GM18526 (cell line): ENCODE measurements around the gene KLHL29.

ENCODE experiments used
- POLR2A ChIP-seq: IDR thresholded peaks from 3 replicates; pipeline ENCODE4 v1.6.1; 2011; ENCODE audit not compliant: insufficient read length; ENCODE audit errors: extremely low read depth

The KLHL29 gene

GRCh38 chr2:23460993-23461392, 76.0 kb downstream of the KLHL29 start:
- TF ChIP-seq POLR2A, result no peak

GRCh38 chr2:23464156-23464555, 79.2 kb downstream of the KLHL29 start:
- no peak for TF ChIP-seq POLR2A

- no peak for TF ChIP-seq POLR2A
These were observed 80.0 kb downstream of the KLHL29 start for GRCh38 chr2:23464905-23465537.

- TF ChIP-seq POLR2A, result no peak
These were observed 81.0 kb downstream of the KLHL29 start for GRCh38 chr2:23465936-23466335.

DNA sequence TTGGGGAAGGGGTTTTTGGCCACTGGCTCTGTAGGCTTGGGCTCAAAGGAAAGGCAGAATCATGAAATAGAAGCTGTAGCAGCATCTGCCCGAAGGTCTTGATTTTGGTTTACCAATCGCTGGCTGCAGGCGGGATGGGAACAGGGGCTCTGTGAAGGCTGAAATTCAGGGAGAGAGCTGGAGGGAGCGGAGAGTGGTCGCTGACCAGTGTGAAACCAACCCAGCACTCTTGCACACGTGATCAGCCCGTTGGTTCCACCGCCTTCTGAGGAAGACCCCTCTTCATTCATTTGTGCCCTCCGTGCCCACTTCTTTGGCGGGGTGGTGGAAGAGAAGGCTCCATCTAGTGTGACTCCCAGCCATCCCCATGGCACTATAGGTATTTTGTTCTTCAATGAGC, 82.6 kb downstream of the KLHL29 start:
- no peak for TF ChIP-seq POLR2A

- TF ChIP-seq POLR2A, result no peak
These were observed 83.6 kb downstream of the KLHL29 start for GRCh38 chr2:23468474-23469141.

DNA sequence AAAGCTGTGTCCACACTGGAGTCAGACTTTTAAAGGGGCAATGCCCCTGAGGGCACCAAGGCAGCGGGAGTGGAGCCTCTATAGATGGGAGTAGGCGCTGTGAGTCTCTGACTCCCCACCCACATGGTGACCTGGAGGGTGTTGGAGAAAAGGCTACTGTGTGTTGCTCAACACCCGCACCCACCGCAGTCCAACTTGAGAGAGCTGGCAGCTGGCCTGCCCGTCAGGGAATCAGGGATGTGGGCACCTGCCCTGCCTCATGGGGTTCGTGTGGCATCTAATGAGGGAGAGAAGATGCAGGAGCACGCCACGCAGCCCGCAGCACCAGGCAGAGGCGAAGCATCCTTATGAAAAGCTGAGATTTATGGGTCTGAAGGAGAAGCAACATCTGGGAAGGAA, 84.2 kb downstream of the KLHL29 start:
- TF ChIP-seq POLR2A, result no peak

GRCh38 chr2:23475036-23475435, 90.1 kb downstream of the KLHL29 start:
- TF ChIP-seq POLR2A, result no peak

DNA sequence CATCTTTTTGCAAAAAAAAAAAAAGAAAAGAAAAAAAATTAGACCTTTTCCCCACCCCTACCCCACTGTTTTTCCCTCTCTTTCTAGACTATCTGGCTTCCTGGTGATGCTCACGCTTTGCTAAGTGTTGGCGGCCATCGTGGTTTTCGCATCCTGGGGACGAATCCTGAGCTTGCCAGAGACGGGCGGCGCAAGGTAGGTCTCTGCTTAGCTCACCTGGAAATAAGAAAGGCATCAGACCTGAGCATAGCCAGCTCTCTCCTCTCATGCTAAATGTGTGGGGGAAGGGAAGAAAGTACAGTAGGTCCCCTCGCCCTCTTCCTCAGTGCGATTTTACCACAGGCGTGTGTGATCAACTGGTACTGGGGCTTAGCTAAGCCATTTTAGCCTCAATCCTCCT, 90.5 kb downstream of the KLHL29 start:
- no peak for TF ChIP-seq POLR2A

GRCh38 chr2:23476786-23477185, 91.8 kb downstream of the KLHL29 start:
- no peak for TF ChIP-seq POLR2A

GRCh38 chr2:23477392-23477791, 92.4 kb downstream of the KLHL29 start:
- TF ChIP-seq POLR2A, result no peak

DNA sequence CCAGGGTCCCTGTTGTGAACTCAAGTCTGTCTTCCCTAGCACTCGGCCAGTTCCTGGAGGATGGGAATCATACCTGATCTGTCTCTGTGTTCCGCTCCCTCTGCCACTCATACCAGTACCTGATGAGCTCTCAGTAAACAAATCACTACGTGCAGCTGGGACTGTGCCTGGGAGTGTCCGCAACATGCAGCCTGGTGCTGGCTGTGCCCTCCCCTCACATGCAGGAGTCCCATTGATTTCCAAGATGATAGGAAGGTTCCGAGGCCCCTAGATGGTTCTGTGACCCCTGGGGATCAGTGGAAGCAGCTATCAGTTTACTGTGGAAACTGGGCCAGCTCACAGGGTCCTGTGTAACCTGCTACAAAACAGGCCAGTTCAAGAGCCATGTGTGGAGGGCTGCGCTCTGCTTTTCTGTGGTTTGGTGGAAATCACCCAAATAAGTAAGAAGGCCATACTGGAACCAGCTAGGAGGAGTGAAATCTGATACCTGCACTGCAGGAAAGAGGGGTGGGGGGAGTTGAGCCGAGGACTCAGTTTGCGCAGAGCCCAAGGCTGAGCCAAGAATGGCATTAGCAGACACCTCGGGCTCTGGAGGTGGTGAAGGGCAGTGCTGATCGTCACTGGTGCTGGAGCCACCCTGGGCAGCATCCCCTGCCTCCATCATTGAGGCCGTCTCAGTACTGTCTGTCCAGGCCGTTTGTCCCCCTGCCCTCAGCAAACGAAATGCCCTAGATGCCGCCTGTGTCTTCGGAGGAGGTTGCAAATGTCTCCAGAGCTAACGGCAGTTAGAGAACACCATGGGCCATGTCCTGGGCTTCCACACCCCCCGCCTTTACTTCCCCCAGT, 93.3 kb downstream of the KLHL29 start:
- no peak for TF ChIP-seq POLR2A

DNA sequence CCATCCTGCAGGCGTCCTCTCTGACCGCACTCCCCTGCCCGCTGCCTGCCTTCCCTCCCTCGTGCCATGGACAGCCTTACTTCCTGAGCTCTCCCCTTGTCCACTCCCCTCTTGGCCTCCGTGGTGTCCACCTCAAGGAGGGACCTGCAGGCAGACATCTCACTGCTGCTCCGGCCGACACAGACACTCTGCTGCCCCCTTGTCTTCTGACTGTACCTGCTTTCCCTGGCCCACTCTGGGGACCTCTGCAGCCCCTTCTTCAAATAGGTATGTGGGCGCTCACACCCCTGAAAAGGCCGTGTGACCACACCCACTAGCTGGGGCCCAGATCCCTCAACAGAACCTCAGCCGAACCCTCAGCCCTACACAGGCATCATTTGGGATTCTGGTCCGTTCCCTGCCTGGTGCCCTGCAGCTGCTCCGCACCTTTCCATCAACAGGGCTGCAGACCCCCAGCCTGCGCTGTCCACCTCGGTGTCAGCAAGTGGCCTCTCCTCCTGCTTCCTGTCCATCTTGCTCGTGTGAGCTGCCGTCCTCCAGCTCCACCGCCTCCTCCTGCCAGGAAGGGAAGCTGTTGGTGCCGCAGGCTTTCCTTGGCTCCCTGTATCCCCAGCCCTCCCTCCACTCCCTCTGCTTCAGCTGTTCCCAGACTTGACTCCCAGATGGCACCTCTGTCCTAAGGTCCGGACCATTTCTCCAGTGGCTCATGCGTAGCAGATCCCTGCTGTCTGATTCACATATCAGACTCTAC, 94.1 kb downstream of the KLHL29 start:
- TF ChIP-seq POLR2A, result no peak

DNA sequence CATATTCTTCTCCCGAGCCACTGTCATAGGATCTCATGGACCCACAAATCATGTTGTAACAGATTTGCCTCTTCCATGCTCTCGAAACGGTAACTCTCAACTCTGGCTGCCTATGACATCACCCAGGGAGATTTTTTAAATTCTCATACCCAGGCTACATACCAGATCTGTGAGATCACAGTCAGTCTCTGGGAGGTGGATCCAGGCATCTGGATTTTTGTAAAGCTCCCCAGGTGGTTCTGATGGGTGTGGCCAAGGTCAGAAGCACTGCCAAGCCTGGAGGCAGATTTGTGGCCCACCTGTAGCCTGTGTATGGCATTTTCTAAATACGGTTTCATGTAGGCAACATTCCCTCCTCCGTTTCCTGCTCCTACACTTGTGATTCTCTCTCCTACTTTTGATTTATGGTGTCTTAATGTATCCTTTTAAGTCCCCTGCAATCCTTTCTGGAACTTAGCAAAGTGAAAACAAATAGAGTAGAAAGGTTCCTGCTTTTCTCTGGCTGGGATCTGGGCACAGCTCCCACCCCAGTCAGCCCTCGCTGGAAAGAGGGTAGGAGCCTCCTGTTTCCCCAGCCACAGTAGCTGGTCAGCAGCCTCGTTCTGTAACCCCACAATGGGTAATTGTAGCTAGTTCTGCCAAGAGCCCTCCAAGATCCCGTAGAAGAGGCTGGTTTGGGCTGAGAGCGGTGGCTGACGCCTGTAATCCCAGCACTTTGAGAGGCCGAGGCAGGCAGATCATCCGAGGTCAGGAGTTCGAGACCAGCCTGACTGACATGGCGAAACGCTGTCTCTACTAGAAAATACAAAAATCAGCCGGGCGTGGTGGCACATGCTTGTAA, 96.2 kb downstream of the KLHL29 start:
- no peak for TF ChIP-seq POLR2A
